HG03039 (cell line): ENCODE data around the gene L3MBTL4.
"Not testable (repeated sequence)": the region's sequence is repeated elsewhere in the genome, so short reads cannot be mapped to it uniquely, and the experiment has no call there.

Experiments used
- ATAC-seq: cut with Tn5 transposase; IDR thresholded peaks from one replicate; pipeline ENCODE4 v1.9.1; 2021; ENCODE audit warnings: mild to moderate bottlenecking, moderate library complexity; ENCODE audit not compliant: unreplicated experiment

The L3MBTL4 gene

GRCh38 chr18:6414723-6415417 lies at the start of gene L3MBTL4:
Gene L3MBTL4, minus strand, starts transcription at chr18:6414911. Its CDS starts 103,286 bp downstream, at chr18:6311625.
- ATAC-seq = peak; percentile 64

- ATAC-seq = no peak
Measured at GRCh38 chr18:6452194-6452593, 37.5 kb upstream of the L3MBTL4 start.

- peak; percentile 76 for ATAC-seq
Measured at GRCh38 chr18:6449213-6449612, 34.5 kb upstream of the L3MBTL4 start.

- no peak for ATAC-seq
Measured at GRCh38 chr18:6444466-6445228, 29.9 kb upstream of the L3MBTL4 start.

- no peak for ATAC-seq
Measured at GRCh38 chr18:6441200-6441599, 26.5 kb upstream of the L3MBTL4 start.

- no peak for ATAC-seq
Measured at GRCh38 chr18:6437937-6438818, 23.5 kb upstream of the L3MBTL4 start.

GRCh38 chr18:6435731-6436130 lies 21.0 kb upstream of the L3MBTL4 start:
- ATAC-seq = no peak

GRCh38 chr18:6434987-6435709 lies 20.4 kb upstream of the L3MBTL4 start:
- ATAC-seq = no peak

GRCh38 chr18:6434481-6434880 lies 19.8 kb upstream of the L3MBTL4 start:
- ATAC-seq = no peak

- ATAC-seq = no peak
Measured at GRCh38 chr18:6431659-6432318, 17.1 kb upstream of the L3MBTL4 start.

- ATAC-seq = no peak
Measured at GRCh38 chr18:6428851-6429395, 14.2 kb upstream of the L3MBTL4 start.

GRCh38 chr18:6427286-6427685 lies 12.6 kb upstream of the L3MBTL4 start:
- no peak for ATAC-seq

GRCh38 chr18:6423289-6423688 lies 8.6 kb upstream of the L3MBTL4 start:
- no peak for ATAC-seq

GRCh38 chr18:6414118-6414722 lies 491 bp downstream of the L3MBTL4 start:
- peak; percentile 87 for ATAC-seq

GRCh38 chr18:6413579-6414117 lies 1.1 kb downstream of the L3MBTL4 start:
- no peak for ATAC-seq

- ATAC-seq = no peak
Measured at GRCh38 chr18:6412933-6413472, 1.7 kb downstream of the L3MBTL4 start.

GRCh38 chr18:6411382-6411781 lies 3.3 kb downstream of the L3MBTL4 start:
- ATAC-seq = no peak

- ATAC-seq = no peak
Measured at GRCh38 chr18:6409933-6410332, 4.8 kb downstream of the L3MBTL4 start.

- ATAC-seq = not testable (repeated sequence)
Measured at GRCh38 chr18:6408543-6408942, 6.2 kb downstream of the L3MBTL4 start.
